HG03558 (cell line): Measurements from ENCODE around the gene OR52N1.
A peak's percentile ranks its signal among the peaks of the same experiment; 100 is the strongest.

Experiments used
- ATAC-seq: cut with Tn5 transposase; IDR thresholded peaks from one replicate; pipeline ENCODE4 v1.9.1; 2021; ENCODE audit warnings: moderate number of reproducible peaks; ENCODE audit not compliant: unreplicated experiment; ENCODE audit errors: extremely low read depth

The OR52N1 gene

DNA sequence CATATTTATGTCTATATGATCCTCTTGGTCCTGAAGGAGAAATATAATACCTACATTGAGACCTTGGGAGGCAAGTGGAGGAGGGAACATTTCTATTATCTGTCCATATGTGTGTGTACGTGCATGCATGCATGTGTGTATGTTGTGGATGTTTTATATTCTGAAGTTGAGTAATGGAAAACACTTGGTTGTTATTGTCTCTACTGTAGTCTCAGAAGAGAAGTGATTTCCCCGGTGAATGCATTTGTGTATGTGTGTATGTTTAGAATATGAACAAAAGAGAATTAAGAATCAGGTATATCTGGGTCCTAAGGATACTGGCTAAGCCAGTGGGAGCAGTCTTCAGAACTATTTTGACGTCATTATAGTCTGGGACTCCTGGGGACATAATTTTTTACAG lies at the start of gene OR52N1:
Gene OR52N1, minus strand, starts transcription at position 101 of the 400 bp plus-strand sequence. CDS start 2,449 bp downstream, outside the sequence.
- no peak for ATAC-seq

DNA sequence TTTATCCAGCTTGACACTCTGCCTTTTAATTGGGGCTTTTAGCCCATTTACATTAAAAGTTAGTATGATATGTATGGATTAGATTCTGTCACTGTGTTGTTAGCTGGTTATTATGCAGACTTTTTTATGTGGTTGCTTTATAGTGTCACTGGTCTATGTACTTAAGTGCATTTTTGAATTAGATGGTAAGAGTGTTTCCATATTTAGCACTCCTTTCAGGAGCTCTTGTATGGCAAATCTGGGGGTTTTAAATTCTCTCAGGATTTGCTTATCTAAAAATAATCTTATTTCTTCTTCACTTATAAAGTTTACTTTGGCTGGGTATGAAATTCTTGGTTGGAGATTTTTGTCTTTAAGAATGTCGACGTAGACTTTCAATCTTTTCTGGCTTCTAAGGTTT lies 46.6 kb upstream of the OR52N1 start:
- ATAC-seq: no peak

DNA sequence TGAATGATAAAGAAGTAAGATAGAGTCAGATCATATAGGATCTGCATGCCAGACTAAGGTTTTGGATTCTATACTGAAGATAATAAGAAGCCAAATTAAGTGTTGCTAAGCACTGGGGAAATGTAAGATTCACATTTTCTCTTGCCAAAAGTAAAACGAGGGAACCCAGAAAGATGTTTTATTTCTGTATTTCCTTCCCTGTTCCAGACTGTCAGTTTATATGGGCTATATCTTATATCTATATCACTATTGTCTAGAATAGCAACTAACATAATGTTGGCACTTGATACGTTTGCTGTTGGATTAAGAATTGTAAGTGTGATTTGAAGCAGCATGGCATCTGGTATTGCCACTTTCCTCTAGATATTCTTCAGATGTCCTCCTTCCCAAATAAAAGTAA lies 42.4 kb upstream of the OR52N1 start:
- no peak for ATAC-seq

DNA sequence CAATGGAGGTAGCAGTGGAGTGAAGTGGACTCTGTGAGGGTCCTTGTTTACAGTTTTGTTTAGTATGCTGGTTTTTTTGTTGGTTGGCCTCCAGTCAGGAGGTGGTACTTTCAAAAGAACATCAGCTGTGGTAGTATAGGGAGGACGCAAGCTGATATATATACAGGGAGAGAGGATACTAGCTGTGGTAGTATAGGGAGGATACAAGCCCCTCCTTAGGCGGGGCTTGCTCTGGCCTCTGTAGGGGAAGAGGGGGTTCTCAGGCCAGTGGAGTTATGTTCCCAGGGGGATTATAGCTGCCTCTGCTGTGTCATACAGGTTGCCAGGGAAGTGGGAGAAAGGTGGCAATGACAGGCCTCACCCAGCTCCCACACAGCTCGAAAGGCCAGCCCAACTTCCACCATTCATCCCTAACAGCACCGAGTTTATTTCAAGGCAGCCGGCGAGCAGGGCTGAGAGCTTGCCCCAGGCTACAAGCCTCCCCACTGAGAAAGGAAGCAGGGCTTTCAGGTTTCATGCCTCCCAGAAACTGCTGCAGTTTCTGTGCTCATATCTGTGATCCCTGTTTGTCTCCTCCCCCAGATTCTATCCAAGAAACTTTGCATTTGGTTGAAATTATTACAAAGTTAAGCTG lies 40.2 kb upstream of the OR52N1 start:
- no peak for ATAC-seq

DNA sequence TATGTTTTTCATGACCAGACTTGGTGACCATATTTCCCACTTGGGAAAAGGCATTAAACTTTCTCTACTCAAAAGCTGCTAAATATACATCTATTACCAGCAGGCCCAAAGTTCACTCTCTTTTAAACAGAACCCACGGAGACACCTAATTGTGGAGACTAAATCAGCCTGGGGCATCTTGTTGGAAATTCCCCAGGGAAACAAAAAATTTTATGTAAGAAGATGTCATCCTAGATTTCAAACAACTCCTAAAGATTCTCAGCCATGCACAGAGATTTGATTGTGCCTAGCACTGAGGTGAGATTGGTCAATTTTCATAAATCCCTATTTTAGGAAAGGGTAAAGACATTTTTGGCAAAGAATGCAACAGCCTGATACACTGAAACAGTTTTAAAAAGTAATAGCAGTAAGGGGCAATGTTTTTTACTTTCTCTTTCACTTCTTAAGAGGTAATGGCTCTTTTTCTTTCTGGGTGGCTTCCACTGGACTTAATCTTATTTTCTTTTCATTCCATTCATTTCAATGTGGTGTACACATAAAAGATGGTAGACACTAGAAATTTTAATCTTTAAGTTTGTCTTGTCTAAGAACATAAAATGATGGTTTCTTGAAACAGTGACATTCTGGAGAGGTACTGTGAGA lies 27.3 kb upstream of the OR52N1 start:
- no peak for ATAC-seq

DNA sequence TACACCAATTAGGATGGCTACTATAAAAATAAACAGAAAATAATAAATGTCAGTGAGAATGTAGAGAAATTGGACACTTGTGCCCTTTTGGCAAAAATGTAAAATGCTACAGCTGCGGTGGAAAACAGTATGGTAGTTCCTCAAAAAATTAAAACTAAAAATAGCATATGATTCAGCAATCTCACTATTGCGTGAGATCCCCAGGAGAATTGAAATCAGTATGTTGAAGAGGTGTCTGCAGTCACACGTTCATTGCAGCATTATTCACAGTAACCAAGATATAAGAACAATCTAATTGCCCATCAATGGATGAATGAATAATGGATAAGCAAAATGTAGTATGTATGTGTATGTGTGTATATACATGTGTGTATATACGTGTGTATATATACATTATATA lies 24.5 kb upstream of the OR52N1 start:
- no peak for ATAC-seq

DNA sequence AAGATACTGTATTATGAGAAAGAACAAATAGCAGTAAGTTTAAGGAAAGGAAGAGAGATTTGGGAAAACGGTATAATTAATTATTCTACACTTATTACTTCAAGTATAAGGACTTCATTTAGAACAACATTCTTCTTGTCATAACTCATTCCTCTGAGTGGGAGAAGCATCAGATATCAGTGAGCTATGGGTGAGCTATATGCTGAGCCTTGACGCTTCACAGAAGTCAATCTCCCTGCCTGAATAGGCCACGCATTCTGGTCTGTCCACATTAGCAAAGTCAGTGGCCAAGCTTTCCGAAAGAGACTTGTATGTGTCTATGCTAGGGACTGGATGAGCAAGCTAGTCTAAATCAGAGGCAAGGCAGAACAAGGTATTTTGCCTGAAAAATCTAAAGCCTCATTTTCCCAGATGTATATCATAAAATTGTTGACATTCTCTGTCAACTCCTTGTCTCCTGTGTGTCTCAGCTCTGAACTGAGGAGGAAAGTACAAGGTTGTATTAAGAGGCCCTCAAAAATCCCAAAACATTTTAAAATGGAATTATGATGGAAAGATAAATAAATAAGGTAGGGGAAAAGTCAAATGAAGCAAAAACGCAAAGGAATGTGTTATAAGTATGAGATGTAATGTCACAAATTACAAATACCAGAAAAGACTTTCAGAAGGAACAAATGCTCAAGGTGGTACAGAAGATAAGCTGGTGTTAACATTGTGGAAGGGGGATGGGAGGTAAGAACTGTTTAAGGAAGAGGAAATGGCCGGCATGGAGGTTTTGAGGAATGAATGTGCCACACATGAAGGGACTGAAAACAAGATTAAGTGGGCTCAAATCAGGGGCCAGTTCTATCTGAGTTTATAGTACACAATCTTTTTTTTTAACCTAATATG lies 19.1 kb upstream of the OR52N1 start:
- no peak for ATAC-seq

DNA sequence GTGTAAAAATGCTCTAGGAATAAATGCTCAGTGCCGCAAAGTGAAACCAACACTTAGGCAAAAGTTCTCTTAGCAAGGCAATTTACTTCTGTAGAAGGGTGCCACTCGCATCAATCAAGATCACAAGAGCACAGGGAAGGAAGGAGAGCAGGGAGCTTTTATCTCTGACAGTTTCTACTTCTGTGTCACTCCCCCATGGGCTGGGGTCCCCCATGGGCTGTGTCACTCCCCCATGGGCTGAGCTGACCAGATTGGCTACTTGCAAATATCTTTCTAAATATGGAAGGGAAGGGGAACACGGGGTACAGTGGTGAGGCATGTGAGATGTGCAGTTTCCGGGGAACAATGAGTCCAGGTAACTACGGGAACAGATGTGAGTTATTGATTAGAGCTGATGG lies 18.1 kb upstream of the OR52N1 start:
- ATAC-seq: no peak

DNA sequence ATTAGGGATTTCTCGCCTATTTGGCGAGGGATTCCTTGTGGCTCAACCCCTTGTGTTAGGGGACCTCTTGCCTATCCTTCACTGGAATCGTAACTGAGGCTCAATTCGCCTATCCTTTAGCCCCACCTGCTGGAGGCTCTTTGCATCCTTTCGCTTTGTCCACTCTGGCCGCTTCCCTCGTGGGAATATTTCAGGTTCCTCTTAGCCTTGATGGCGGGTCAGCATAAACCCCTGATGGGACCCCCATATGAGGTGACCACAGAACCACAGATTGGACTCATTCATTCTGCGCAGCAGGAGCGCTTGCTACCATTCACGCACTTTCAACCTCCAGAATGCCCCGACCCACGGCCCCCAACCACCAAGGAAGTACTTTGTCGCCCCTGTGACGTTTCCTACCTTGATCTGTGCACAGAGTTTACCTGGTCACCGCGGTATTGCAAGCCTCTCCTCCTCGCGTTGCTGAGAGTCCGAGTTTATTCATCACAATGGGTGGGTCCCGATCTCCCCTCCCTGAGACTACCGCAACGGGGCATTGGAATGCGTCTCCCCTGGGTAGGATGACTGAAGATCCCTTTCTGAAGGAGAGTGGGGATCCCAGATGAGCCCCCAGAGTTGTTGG lies 17.5 kb upstream of the OR52N1 start, which contains the start of gene OR52N2:
Gene OR52N2, plus strand, starts transcription at position 425 of the 622 bp plus-strand sequence. CDS start 11,412 bp downstream, outside the sequence.
- ATAC-seq: peak; percentile 57

DNA sequence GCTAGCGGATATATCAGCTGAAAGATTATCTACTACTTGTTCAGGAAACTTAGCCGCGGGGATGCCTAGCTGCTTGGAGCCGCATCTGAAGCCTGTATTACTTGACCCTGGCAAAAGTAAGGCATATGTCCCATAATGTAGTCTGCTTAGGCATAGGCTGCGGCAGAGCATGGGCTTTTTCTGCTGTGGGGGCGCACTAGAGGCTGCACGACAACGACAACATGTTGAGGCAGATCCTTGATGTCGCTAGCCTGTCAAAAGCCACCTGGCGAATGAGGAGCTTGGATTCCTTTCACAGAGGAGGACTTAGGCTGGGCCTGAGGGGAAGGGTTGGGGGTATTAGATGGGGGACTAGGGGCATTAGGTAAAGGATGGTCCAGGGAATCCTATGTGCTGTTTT lies 16.5 kb upstream of the OR52N1 start:
- ATAC-seq: no peak

DNA sequence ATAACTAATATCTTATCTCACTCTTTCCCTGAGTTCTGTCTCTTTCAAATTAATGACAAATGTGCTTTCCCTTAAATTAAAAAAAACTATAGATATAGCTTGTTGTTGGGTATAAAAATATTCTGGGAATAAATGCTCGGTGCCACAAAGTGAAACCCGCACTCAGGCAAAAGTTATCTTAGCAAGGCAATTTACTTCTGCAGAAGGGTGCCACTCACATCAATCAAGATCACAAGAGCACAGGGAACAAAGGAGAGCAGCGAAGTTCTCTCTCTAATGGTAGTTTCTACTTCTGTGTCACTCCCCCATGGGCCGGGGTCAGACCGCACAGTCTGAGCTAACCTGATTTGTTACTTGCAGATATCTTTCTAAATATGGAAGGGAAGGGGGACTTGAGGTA lies 12.9 kb upstream of the OR52N1 start:
- no peak for ATAC-seq

DNA sequence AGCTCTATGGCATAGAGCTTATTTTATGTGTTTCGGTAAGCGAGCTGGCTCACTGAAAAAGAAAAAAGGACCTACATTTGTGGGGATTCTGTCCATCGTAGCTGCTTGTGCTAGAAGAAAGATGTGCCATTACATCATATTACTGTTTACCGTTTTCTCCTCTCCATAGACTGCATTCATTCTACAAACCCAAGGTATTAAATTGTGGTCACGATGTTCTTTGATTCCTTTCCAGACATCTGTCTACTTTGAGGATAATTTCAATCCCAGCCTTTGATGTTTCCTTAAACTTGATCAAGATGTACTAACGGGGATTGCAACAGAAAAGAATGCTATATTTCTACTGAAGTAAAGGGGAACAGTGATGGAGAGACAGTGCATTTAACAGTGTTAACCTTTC lies 5.5 kb upstream of the OR52N1 start:
- no peak for ATAC-seq

DNA sequence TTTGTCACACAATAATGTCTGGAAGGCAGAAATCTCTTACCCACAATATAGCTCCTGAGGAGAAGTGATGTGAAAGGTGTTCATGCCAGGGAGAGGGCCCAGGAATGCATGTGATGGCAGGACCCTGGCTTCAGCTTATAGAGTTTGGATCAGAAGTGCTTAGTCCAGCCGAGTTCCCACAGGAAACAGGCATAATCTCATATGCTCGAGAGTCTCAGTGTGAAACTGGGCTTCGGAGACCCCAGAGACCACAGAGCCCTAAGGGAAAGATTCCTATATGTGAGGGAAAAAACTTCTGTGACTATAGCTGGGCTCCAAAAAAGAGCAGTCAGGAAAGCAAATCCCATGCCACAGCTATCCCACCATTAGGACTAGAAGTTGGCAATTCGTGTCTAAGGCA lies 7.8 kb downstream of the OR52N1 start, which contains the start of gene OR52N5:
Gene OR52N5, minus strand, starts transcription at position 101 of the 400 bp plus-strand sequence. CDS start 4,721 bp downstream, outside the sequence.
- no peak for ATAC-seq

DNA sequence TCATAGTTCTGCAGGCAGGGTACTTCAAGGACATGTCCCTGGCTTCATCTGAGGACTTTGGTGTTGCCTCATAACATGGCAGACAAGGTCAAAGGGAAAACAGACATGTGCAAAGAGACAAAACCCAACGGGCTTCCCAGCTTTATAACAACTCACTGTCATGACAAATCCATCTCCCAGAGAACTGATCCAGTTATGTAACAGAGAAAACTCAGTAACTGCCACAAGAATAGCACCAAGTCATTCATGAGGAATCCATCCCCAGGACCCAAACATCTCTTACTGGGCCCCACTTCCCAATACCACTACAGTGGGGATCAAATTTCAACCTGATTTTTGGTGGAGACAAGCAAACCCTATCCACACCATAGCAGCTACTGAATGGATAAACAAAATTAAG lies 24.0 kb downstream of the OR52N1 start:
- no peak for ATAC-seq

DNA sequence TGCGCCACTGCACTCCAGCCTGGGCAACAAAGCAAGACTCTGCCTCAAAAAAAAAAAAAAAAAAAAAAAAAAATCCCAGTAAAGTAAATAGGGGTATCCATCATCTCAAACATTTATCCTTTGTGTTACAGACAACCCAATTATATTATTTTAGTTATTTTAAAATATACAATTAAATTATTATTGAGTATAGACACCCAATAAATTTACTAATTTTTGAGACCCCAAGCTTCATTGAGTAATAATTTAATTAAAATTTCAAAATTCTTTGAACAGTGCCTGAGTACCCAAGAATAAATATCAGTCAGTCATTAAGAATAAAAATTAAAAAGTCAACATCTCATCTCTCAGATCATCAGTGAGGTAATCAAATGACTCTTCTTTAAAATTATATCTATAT lies 37.1 kb downstream of the OR52N1 start, which contains the start of gene OR52N4:
Gene OR52N4, plus strand, starts transcription at position 301 of the 400 bp plus-strand sequence. CDS start 498 bp downstream, outside the sequence.
- no peak for ATAC-seq

DNA sequence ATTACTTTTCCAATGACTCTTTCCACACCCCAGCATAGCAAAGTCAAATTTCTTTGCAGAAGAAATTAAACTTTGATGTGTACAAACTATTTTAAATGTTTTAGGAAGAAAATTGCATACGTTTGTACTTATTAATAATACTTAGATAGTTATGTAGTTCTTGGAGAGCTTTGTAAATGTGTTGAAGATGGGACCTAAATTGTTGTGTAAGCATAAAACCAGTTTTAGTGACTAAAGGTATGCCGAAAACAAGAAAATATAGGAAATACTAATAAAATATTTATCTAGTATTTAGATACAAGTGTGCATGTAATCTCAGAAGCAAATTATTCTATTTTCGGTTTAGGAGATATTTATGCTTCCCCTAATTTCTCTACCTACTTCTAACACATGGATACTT lies 41.2 kb downstream of the OR52N1 start:
- ATAC-seq: no peak

DNA sequence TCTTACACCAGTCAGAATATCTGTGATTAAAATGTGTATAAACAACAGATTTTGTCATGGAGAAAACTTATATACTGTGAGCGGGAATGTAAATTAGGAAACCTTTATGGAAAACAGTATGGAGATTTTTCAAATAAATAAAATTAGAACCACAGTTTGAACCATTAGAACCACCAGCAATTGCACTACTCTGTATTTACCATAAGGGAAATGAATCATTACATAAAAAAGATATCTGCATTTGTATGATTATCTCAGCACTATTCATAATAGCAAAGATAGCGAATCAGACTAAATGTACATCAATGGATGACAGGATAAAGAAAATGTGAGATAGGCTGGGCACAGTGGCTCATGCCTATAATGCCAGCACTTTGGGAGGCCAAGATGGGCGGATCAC lies 44.5 kb downstream of the OR52N1 start:
- ATAC-seq: no peak

DNA sequence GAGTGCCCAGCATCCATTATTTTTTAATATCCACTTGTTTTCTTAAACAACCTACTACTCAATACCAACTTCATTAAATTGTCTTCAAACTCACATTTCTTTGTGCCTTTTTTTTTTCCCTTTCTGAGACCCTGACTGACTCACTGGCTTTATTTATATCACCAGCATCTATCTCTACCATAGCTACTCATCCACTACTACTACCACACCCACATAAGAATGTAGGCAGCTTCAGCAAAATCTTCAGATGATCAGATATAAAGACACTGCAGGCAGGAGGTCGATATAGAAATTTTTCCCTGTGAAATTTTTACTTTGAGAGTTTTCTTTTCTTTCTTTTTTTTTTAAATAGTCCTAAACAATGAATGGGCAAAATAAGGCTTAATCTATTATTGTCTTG lies 52.6 kb downstream of the OR52N1 start:
- ATAC-seq: no peak

DNA sequence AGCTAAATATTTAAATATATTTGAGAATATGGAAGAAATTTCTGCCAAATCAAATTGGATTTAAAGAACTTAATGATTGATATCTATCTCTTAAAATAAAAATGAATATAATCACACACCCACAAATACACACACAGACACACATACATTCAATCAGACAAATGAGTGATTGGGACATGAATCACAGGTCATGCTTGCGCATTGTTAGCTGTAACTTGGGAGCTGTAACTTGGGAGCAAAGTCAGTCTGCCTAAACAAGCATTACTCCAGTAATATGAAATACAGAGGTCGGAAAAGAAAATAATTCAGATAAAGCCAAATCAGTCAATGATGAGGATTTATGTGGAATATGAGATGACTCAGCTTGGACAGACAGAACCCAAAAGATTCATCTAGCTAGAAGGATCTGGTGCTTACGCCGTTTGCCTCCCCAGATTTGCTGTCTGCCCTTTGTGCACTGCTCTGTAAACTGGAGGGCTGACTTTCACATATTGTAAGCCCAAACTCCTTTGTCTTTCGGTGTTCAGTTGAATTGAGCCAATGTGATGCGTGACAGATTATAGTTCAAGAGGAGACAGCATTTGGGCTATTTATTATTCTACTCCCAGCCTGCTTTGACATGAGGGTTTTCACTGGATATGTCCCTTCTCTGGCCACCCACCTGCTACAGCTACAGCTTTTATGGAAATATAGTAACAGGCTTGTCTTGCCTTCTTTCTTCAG lies 53.2 kb downstream of the OR52N1 start:
- no peak for ATAC-seq

DNA sequence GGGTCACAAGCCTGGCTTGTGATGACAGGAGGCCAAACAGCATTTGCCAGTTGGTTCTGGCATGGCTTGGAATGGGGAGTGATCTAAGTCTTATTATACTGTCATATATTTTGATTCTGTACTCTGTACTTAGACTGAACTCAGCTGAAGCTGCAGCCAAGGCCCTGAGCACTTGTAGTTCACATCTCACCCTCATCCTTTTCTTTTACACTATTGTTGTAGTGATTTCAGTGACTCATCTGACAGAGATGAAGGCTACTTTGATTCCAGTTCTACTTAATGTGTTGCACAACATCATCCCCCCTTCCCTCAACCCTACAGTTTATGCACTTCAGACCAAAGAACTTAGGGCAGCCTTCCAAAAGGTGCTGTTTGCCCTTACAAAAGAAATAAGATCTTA lies 54.0 kb downstream of the OR52N1 start:
- no peak for ATAC-seq
